ENCODE measurements around the gene AKR1C2. TPM values are rescaled to one million over a fixed set of nuclear protein-coding genes. Genes with fewer than 3 reads are reported as not detected.
"Not testable (repeated sequence)": the region's sequence is repeated elsewhere in the genome, so short reads cannot be mapped to it uniquely, and the experiment has no call there.

The AKR1C2 gene
- total RNA-seq, 2 experiments from 2014 or later: not detected

- H3K4me1 Mint-ChIP-seq; DNase-seq; POLR2A ChIA-PET; ATAC-seq (ENCODE audit: low read depth); H3K4me3 Mint-ChIP-seq; H3K9me3 Mint-ChIP-seq; H3K27me3 Mint-ChIP-seq; H3K36me3 Mint-ChIP-seq; H3K27ac Mint-ChIP-seq: not testable (repeated sequence)
Measured at GRCh38 chr10:4970362-4970761, 33.3 kb downstream of the AKR1C2 start.

- not testable (repeated sequence) for H3K36me3 Mint-ChIP-seq, H3K9me3 Mint-ChIP-seq
Measured at GRCh38 chr10:4969289-4969688, 34.4 kb downstream of the AKR1C2 start.

GRCh38 chr10:4967189-4967588, 36.5 kb downstream of the AKR1C2 start:
- POLR2A ChIA-PET; H3K27me3 Mint-ChIP-seq; DNase-seq; ATAC-seq (ENCODE audit: low read depth); H3K27ac Mint-ChIP-seq; H3K36me3 Mint-ChIP-seq; H3K4me1 Mint-ChIP-seq; H3K4me3 Mint-ChIP-seq; H3K9me3 Mint-ChIP-seq: not testable (repeated sequence)

More at GRCh38 chr10:4969289-4969688, 34.4 kb downstream of the AKR1C2 start:
- POLR2A ChIA-PET; DNase-seq; H3K27ac Mint-ChIP-seq; ATAC-seq (ENCODE audit: low read depth); H3K4me1 Mint-ChIP-seq; H3K4me3 Mint-ChIP-seq; H3K27me3 Mint-ChIP-seq: not testable (repeated sequence)

- H3K9me3 Mint-ChIP-seq; H3K4me1 Mint-ChIP-seq; POLR2A ChIA-PET; H3K4me3 Mint-ChIP-seq; ATAC-seq (ENCODE audit: low read depth); H3K27ac Mint-ChIP-seq; DNase-seq; H3K36me3 Mint-ChIP-seq; H3K27me3 Mint-ChIP-seq: not testable (repeated sequence)
Measured at GRCh38 chr10:4965763-4966162, 37.9 kb downstream of the AKR1C2 start.

- not testable (repeated sequence) for ATAC-seq (ENCODE audit: low read depth)
Measured at GRCh38 chr10:4963815-4964154, 39.9 kb downstream of the AKR1C2 start.

GRCh38 chr10:4962876-4963814, 40.5 kb downstream of the AKR1C2 start, which contains the start of gene AKR1C1:
Gene AKR1C1, plus strand, starts transcription at chr10:4963415. Its CDS starts 30 bp downstream, at chr10:4963445.
- H3K27ac Mint-ChIP-seq; POLR2A ChIA-PET; H3K36me3 Mint-ChIP-seq; H3K4me1 Mint-ChIP-seq; H3K9me3 Mint-ChIP-seq; DNase-seq; H3K4me3 Mint-ChIP-seq; H3K27me3 Mint-ChIP-seq; ATAC-seq (ENCODE audit: low read depth): not testable (repeated sequence)

More at GRCh38 chr10:4963815-4964154, 39.9 kb downstream of the AKR1C2 start:
- H3K4me1 Mint-ChIP-seq, H3K9me3 Mint-ChIP-seq, H3K36me3 Mint-ChIP-seq, H3K27ac Mint-ChIP-seq, H3K4me3 Mint-ChIP-seq, DNase-seq, POLR2A ChIA-PET, H3K27me3 Mint-ChIP-seq: not testable (repeated sequence)

- H3K27me3 Mint-ChIP-seq; H3K4me1 Mint-ChIP-seq; H3K9me3 Mint-ChIP-seq; POLR2A ChIA-PET; DNase-seq; H3K27ac Mint-ChIP-seq; ATAC-seq (ENCODE audit: low read depth); H3K4me3 Mint-ChIP-seq; H3K36me3 Mint-ChIP-seq: not testable (repeated sequence)
Measured at GRCh38 chr10:4962308-4962707, 41.3 kb downstream of the AKR1C2 start.

GRCh38 chr10:4961558-4961957, 42.1 kb downstream of the AKR1C2 start:
- ATAC-seq (ENCODE audit: low read depth); H3K4me3 Mint-ChIP-seq; H3K27me3 Mint-ChIP-seq; POLR2A ChIA-PET; H3K9me3 Mint-ChIP-seq; H3K27ac Mint-ChIP-seq; H3K4me1 Mint-ChIP-seq; H3K36me3 Mint-ChIP-seq; DNase-seq: not testable (repeated sequence)

GRCh38 chr10:4956955-4957645, 46.6 kb downstream of the AKR1C2 start:
- not testable (repeated sequence) for H3K36me3 Mint-ChIP-seq, H3K9me3 Mint-ChIP-seq

GRCh38 chr10:4956088-4956487, 47.6 kb downstream of the AKR1C2 start:
- POLR2A ChIA-PET, H3K27me3 Mint-ChIP-seq, H3K27ac Mint-ChIP-seq: not testable (repeated sequence)

More at GRCh38 chr10:4956955-4957645, 46.6 kb downstream of the AKR1C2 start:
- DNase-seq; POLR2A ChIA-PET; H3K4me1 Mint-ChIP-seq; H3K4me3 Mint-ChIP-seq; H3K27me3 Mint-ChIP-seq; ATAC-seq (ENCODE audit: low read depth); H3K27ac Mint-ChIP-seq: not testable (repeated sequence)

GRCh38 chr10:4953405-4953804, 50.3 kb downstream of the AKR1C2 start:
- Mint-ChIP-seq H3K4me1 (no peaks in the 10 kb centered on the region), H3K4me3 (no peak overlapping the region), H3K27ac (no peak overlapping the region), H3K27me3 (no peaks in the 10 kb centered on the region), H3K36me3 (no peaks in the 10 kb centered on the region), H3K9me3 (no peaks in the 10 kb centered on the region)
- POLR2A ChIA-PET: no interaction called here
- DNase-seq (no peak), ATAC-seq (ENCODE audit: low read depth) (no peak)

More at GRCh38 chr10:4956088-4956487, 47.6 kb downstream of the AKR1C2 start:
- ATAC-seq (ENCODE audit: low read depth); DNase-seq; H3K4me1 Mint-ChIP-seq; H3K9me3 Mint-ChIP-seq; H3K4me3 Mint-ChIP-seq; H3K36me3 Mint-ChIP-seq: not testable (repeated sequence)

GRCh38 chr10:4951512-4952162, 52.0 kb downstream of the AKR1C2 start:
- H3K4me1 Mint-ChIP-seq; POLR2A ChIA-PET; ATAC-seq (ENCODE audit: low read depth); H3K4me3 Mint-ChIP-seq; DNase-seq; H3K27ac Mint-ChIP-seq; H3K36me3 Mint-ChIP-seq; H3K27me3 Mint-ChIP-seq; H3K9me3 Mint-ChIP-seq: not testable (repeated sequence)
